Caco-2 (cell line): ENCODE measurements around the gene SMARCA2. TPM values are rescaled to one million over a fixed set of nuclear protein-coding genes. Genes with fewer than 3 reads are reported as not detected.

Source experiments
- BruUV-seq: library from RNA; stranded (reverse); fragments of 400-500 nt; replicated peaks from 2 replicates; lab custom pipeline; 2021; lab: Mats Ljungman, UMichigan
- CTCF ChIA-PET: fragments of 300-600 bp; sonication (Branson Sonifier 250); formaldehyde crosslinking; loops from one replicate; lab custom pipeline; 2022; ENCODE audit warnings: antibody characterized with exemption; lab: Charles Lee
- POLR2A ChIA-PET: fragments of 300-600 bp; sonication (Branson Sonifier 250); formaldehyde crosslinking; loops from one replicate; lab custom pipeline; 2022; ENCODE audit warnings: antibody characterized with exemption; lab: Charles Lee
- DNase-seq, 2 experiments: peaks; one replicate each; pipeline versions ENCODE4 v3.0.0 to v3.0.0-alpha.2; 2020 to 2022
- H3K27me3 ChIP-seq: replicated peaks from 2 replicates; pipeline ENCODE4 v1.6.0; 2011; ENCODE audit warnings: low read length; ENCODE audit not compliant: control insufficient read depth, insufficient read depth
- H3K36me3 ChIP-seq: 2 replicates; pipeline ENCODE4 v1.5.1; 2011; ENCODE audit warnings: low read length; ENCODE audit not compliant: control insufficient read depth, insufficient read depth
- H3K4me1 ChIP-seq: fragments of 250-450 bp; sonication (Bioruptor Pico); 2 replicates; pipeline ENCODE4 v1.5.1; 2020; ENCODE audit warnings: mild to moderate bottlenecking
- H3K4me3 ChIP-seq: 2 replicates; pipeline ENCODE4 v1.5.1; 2011; ENCODE audit warnings: low read depth, mild to moderate bottlenecking, control low read depth, low read length
- H3K9me3 ChIP-seq: fragments of 250-450 bp; sonication (Bioruptor Pico); 2 replicates; pipeline ENCODE4 v1.5.1; 2020; ENCODE audit warnings: mild to moderate bottlenecking, moderate library complexity
- H3K27ac Mint-ChIP-seq: one replicate; pipeline ENCODE4 v1.8.0; 2022; ENCODE audit warnings: mixed read lengths; ENCODE audit not compliant: unreplicated experiment
- H3K27me3 Mint-ChIP-seq: one replicate; pipeline ENCODE4 v1.8.0; 2022; ENCODE audit warnings: mixed read lengths; ENCODE audit not compliant: insufficient read depth, unreplicated experiment
- H3K36me3 Mint-ChIP-seq: one replicate; pipeline ENCODE4 v1.8.0; 2022; ENCODE audit warnings: mild to moderate bottlenecking, mixed read lengths; ENCODE audit not compliant: insufficient read depth, unreplicated experiment
- H3K4me1 Mint-ChIP-seq: one replicate; pipeline ENCODE4 v1.8.0; 2022; ENCODE audit warnings: low read depth, mixed read lengths; ENCODE audit not compliant: unreplicated experiment
- H3K4me3 Mint-ChIP-seq: one replicate; pipeline ENCODE4 v1.8.0; 2022; ENCODE audit warnings: mild to moderate bottlenecking, moderate library complexity, mixed read lengths; ENCODE audit not compliant: unreplicated experiment
- H3K9me3 Mint-ChIP-seq: one replicate; pipeline ENCODE4 v1.8.0; 2022; ENCODE audit warnings: mixed read lengths; ENCODE audit not compliant: unreplicated experiment
- intact Hi-C: fragments of 100-400 bp; cut with micrococcal nuclease; formaldehyde crosslinking; loops from one replicate; pipeline ENCODE4 v1.10.0; 2022; ENCODE audit not compliant: unreplicated experiment
- total RNA-seq: library from RNA; stranded (reverse); gene quantifications from 2 replicates; pipeline ENCODE4 v1.2.3, GENCODE V29; 2022
- TF ChIP-seq, protein P1 (sequence below), 2 experiments: fragments of 200-600 bp in 1 of 2; IDR thresholded peaks; 1 replicate in 1 of 2; 2 replicates in 1 of 2; pipeline versions ENCODE4 v1.5.1 to v1.8.0; 2011 to 2022; ENCODE audit warnings: antibody characterized with exemption in 1 of 2, control low read depth in 1 of 2, inconsistent platforms in 1 of 2, low read depth in 1 of 2, low read length in 1 of 2, mild to moderate bottlenecking in 1 of 2, moderate library complexity in 1 of 2; ENCODE audit not compliant: insufficient read depth in 1 of 2, severe bottlenecking in 1 of 2, unreplicated experiment in 1 of 2

The SMARCA2 gene
- total RNA-seq, 1 experiment from 2014 or later = 13.5 TPM

GRCh38 chr9:2093920-2094597 lies 78.9 kb downstream of the SMARCA2 start:
- intact Hi-C loops = no loop called here
- TF ChIP-seq, protein P1, sequence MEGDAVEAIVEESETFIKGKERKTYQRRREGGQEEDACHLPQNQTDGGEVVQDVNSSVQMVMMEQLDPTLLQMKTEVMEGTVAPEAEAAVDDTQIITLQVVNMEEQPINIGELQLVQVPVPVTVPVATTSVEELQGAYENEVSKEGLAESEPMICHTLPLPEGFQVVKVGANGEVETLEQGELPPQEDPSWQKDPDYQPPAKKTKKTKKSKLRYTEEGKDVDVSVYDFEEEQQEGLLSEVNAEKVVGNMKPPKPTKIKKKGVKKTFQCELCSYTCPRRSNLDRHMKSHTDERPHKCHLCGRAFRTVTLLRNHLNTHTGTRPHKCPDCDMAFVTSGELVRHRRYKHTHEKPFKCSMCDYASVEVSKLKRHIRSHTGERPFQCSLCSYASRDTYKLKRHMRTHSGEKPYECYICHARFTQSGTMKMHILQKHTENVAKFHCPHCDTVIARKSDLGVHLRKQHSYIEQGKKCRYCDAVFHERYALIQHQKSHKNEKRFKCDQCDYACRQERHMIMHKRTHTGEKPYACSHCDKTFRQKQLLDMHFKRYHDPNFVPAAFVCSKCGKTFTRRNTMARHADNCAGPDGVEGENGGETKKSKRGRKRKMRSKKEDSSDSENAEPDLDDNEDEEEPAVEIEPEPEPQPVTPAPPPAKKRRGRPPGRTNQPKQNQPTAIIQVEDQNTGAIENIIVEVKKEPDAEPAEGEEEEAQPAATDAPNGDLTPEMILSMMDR (IDR thresholded peaks at IDR 0.05; ENCODE audit: insufficient read depth in 1 of 2, low read depth in 1 of 2, low read length in 1 of 2, severe bottlenecking in 1 of 2, unreplicated experiment in 1 of 2) = no peak
- H3K4me3 ChIP-seq = no peak overlapping the region
- no peaks in the 10 kb centered on the region for H3K4me1 Mint-ChIP-seq
- POLR2A ChIA-PET = no interaction called here
- H3K4me3 Mint-ChIP-seq = no peak overlapping the region
- no peaks in the 10 kb centered on the region for H3K9me3 ChIP-seq
- no peaks in the 10 kb centered on the region for H3K27me3 ChIP-seq
- no peaks in the 10 kb centered on the region for H3K4me1 ChIP-seq
- H3K27ac Mint-ChIP-seq = no peak overlapping the region
- no peaks in the 10 kb centered on the region for H3K36me3 Mint-ChIP-seq
- BruUV-seq = no TSS peak
- CTCF ChIA-PET = no interaction called here
- no peaks in the 10 kb centered on the region for H3K9me3 Mint-ChIP-seq
- peaks cover 6% of the 10 kb centered on the region for H3K27me3 Mint-ChIP-seq
- no peaks in the 10 kb centered on the region for H3K36me3 ChIP-seq
- no peak for DNase-seq

DNA sequence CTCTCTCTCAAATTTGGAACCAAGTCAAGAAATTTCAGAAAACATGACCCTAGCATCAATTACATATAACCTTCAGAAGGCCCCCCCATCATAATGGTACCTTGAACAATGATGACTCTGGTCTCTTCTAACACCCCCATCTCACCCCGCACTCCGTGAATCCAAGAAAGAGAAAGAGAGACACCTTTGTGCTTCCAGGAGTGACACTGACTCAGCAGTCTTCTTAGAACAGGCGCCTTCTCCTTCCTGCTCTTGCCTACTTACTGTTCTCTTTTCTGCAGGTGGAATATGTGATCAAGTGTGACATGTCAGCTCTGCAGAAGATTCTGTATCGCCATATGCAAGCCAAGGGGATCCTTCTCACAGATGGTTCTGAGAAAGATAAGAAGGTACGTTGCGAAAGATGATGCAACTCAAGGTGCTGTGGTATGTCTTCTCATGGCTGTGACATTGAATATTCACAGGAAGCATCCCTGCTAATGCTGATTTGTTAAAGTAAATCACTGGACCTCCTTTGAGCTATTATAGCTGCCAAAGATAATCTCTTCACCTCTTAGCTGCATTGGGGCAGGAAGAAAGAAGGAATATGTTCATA lies 81.3 kb downstream of the SMARCA2 start:
- no TSS peak for BruUV-seq
- intact Hi-C loops = no loop called here
- no peaks in the 10 kb centered on the region for H3K36me3 Mint-ChIP-seq
- no peaks in the 10 kb centered on the region for H3K9me3 Mint-ChIP-seq
- no peak overlapping the region for H3K27ac Mint-ChIP-seq
- no peaks in the 10 kb centered on the region for H3K4me1 Mint-ChIP-seq
- Histone ChIP-seq H3K4me3 (no peak overlapping the region), H3K36me3 (no peaks in the 10 kb centered on the region), H3K9me3 (no peaks in the 10 kb centered on the region), H3K4me1 (no peaks in the 10 kb centered on the region), H3K27me3 (no peaks in the 10 kb centered on the region)
- ChIA-PET CTCF (no interaction called here), POLR2A (no interaction called here)
- H3K27me3 Mint-ChIP-seq = no peaks in the 10 kb centered on the region
- TF ChIP-seq, protein P1 (IDR thresholded peaks at IDR 0.05; ENCODE audit: insufficient read depth in 1 of 2, low read depth in 1 of 2, low read length in 1 of 2, severe bottlenecking in 1 of 2, unreplicated experiment in 1 of 2) = no peak
- DNase-seq = no peak
- no peak overlapping the region for H3K4me3 Mint-ChIP-seq

DNA sequence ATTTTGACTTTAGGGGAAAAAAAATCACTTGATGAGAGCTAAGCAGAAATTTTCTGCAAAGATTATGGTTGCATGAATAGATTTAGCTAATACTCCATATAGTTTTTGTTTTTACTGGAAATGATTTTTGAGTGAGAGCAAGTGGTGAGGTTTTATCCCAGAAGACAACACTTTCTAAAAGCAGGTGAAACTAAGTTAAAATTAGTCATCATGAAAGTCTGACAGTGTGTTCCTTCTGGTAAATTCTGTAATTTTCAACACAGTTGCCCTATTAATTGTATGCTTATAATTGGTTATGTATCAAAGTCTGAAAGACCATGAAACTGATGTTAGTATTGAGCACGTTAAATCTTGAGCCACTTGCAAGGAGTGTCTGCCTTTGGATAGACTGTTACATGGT lies 91.5 kb downstream of the SMARCA2 start:
- Mint-ChIP-seq H3K4me3 (no peak overlapping the region), H3K27me3 (no peaks in the 10 kb centered on the region), H3K36me3 (peaks cover 5% of the 10 kb centered on the region), H3K27ac (no peak overlapping the region), H3K4me1 (peaks cover 14% of the 10 kb centered on the region), H3K9me3 (no peaks in the 10 kb centered on the region)
- DNase-seq = no peak
- ChIA-PET CTCF (no interaction called here), POLR2A (no interaction called here)
- TF ChIP-seq, protein P1 (IDR thresholded peaks at IDR 0.05; ENCODE audit: insufficient read depth in 1 of 2, low read depth in 1 of 2, low read length in 1 of 2, severe bottlenecking in 1 of 2, unreplicated experiment in 1 of 2) = no peak
- no peaks in the 10 kb centered on the region for H3K4me1 ChIP-seq
- intact Hi-C loops = no loop called here
- H3K9me3 ChIP-seq = no peaks in the 10 kb centered on the region
- H3K36me3 ChIP-seq = no peaks in the 10 kb centered on the region
- H3K27me3 ChIP-seq = no peaks in the 10 kb centered on the region
- H3K4me3 ChIP-seq = no peak overlapping the region
- BruUV-seq = no TSS peak
